DOHH2 (cell line): ENCODE data around the gene ORAI1.

ENCODE experiments used
- H3F3A ChIP-seq: fragments of 200-600 bp; sonication (generic), shearing (Covaris generic); 2 replicates; pipeline ENCODE4 v1.6.0; 2016; ENCODE audit warnings: antibody characterized with exemption, mild to moderate bottlenecking; ENCODE audit not compliant: control insufficient read depth, insufficient read depth
- H3K27ac ChIP-seq: fragments of 200-600 bp; sonication (generic); 2 replicates; pipeline ENCODE4 v1.5.1; 2014; ENCODE audit warnings: low read depth, mild to moderate bottlenecking, low read length, moderate library complexity
- H3K27me3 ChIP-seq: fragments of 200-600 bp; sonication (generic); 2 replicates; pipeline ENCODE4 v1.6.1; 2014; ENCODE audit warnings: mild to moderate bottlenecking, low read length, mixed read lengths; ENCODE audit not compliant: control insufficient read depth
- H3K36me3 ChIP-seq: fragments of 200-600 bp; sonication (generic); 2 replicates; pipeline ENCODE4 v1.6.1; 2014; ENCODE audit warnings: mild to moderate bottlenecking, low read length, moderate library complexity, mixed read lengths; ENCODE audit not compliant: control insufficient read depth
- H3K4me1 ChIP-seq: fragments of 200-600 bp; sonication (generic); 2 replicates; pipeline ENCODE4 v1.6.1; 2014; ENCODE audit warnings: mild to moderate bottlenecking, low read length, mixed read lengths; ENCODE audit not compliant: control insufficient read depth
- H3K4me2 ChIP-seq: fragments of 200-600 bp; sonication (generic); 2 replicates; pipeline ENCODE4 v1.6.0; 2014; ENCODE audit warnings: mild to moderate bottlenecking, low read length, moderate library complexity
- H3K4me3 ChIP-seq: fragments of 200-600 bp; sonication (generic); 2 replicates; pipeline ENCODE4 v1.5.1; 2014; ENCODE audit warnings: mild to moderate bottlenecking, low read length, mixed read lengths
- H3K79me2 ChIP-seq: fragments of 200-600 bp; sonication (generic); 2 replicates; pipeline ENCODE4 v1.6.1; 2014; ENCODE audit warnings: mild to moderate bottlenecking, low read length, mixed read lengths; ENCODE audit not compliant: control insufficient read depth
- H3K9me2 ChIP-seq: fragments of 200-600 bp; sonication (generic); replicated peaks from 2 replicates; pipeline ENCODE4 v1.6.1; 2014; ENCODE audit warnings: mild to moderate bottlenecking, low read length, mixed read lengths; ENCODE audit not compliant: control insufficient read depth
- H3K9me3 ChIP-seq: fragments of 200-600 bp; sonication (generic); 2 replicates; pipeline ENCODE4 v1.6.1; 2014; ENCODE audit warnings: antibody characterized with exemption, low read length, mixed read lengths; ENCODE audit not compliant: control insufficient read depth, insufficient read depth
- H4K20me1 ChIP-seq: fragments of 200-600 bp; sonication (generic); 2 replicates; pipeline ENCODE4 v1.6.0; 2014; ENCODE audit warnings: low read depth, mild to moderate bottlenecking, antibody characterized with exemption, low read length, moderate library complexity; ENCODE audit not compliant: control insufficient read depth, insufficient read depth
- EZH2phosphoT487 ChIP-seq: fragments of 200-600 bp; sonication (generic); IDR thresholded peaks from 2 replicates; pipeline ENCODE4 v1.6.1; 2017; ENCODE audit warnings: borderline replicate concordance, mild to moderate bottlenecking, antibody characterized with exemption, low read length, moderate library complexity, mixed read lengths
- TF ChIP-seq, protein P1 (sequence below): fragments of 200-600 bp; sonication (generic); IDR thresholded peaks from one replicate; pipeline ENCODE4 v1.5.1; 2014; ENCODE audit warnings: antibody characterized with exemption, mild to moderate bottlenecking, low read depth, low read length; ENCODE audit not compliant: poor library complexity, severe bottlenecking

The ORAI1 gene

GRCh38 chr12:121603581-121603980 is 22.7 kb upstream of the ORAI1 start:
- Histone ChIP-seq H3F3A (peaks cover 3% of the 10 kb centered on the region; the same call in 1 of the 2 replicates), H3K4me1 (no peaks in the 10 kb centered on the region), H3K4me2 (no peak overlapping the region), H3K27ac (no peak overlapping the region), H3K27me3 (peaks cover 5% of the 10 kb centered on the region; the same call in 1 of the 2 replicates), H3K4me3 (no peak overlapping the region), H4K20me1 (no peaks in the 10 kb centered on the region), H3K9me2 (no peaks in the 10 kb centered on the region), H3K79me2 (no peaks in the 10 kb centered on the region), H3K9me3 (no peaks in the 10 kb centered on the region), H3K36me3 (no peaks in the 10 kb centered on the region)
- TF ChIP-seq EZH2phosphoT487: no peak
- TF ChIP-seq, protein P1, sequence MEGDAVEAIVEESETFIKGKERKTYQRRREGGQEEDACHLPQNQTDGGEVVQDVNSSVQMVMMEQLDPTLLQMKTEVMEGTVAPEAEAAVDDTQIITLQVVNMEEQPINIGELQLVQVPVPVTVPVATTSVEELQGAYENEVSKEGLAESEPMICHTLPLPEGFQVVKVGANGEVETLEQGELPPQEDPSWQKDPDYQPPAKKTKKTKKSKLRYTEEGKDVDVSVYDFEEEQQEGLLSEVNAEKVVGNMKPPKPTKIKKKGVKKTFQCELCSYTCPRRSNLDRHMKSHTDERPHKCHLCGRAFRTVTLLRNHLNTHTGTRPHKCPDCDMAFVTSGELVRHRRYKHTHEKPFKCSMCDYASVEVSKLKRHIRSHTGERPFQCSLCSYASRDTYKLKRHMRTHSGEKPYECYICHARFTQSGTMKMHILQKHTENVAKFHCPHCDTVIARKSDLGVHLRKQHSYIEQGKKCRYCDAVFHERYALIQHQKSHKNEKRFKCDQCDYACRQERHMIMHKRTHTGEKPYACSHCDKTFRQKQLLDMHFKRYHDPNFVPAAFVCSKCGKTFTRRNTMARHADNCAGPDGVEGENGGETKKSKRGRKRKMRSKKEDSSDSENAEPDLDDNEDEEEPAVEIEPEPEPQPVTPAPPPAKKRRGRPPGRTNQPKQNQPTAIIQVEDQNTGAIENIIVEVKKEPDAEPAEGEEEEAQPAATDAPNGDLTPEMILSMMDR: no peak

GRCh38 chr12:121608301-121608700 is 18.0 kb upstream of the ORAI1 start:
- Histone ChIP-seq H3K27me3 (peaks cover 5% of the 10 kb centered on the region; the same call in 1 of the 2 replicates), H4K20me1 (no peaks in the 10 kb centered on the region), H3K27ac (no peak overlapping the region), H3F3A (peaks cover 9% of the 10 kb centered on the region; the same call in 1 of the 2 replicates), H3K4me1 (peaks cover 15% of the 10 kb centered on the region), H3K9me3 (no peaks in the 10 kb centered on the region), H3K79me2 (no peaks in the 10 kb centered on the region), H3K4me3 (no peak overlapping the region), H3K4me2 (no peak overlapping the region), H3K36me3 (no peaks in the 10 kb centered on the region), H3K9me2 (no peaks in the 10 kb centered on the region)
- TF ChIP-seq, protein P1: no peak
- TF ChIP-seq EZH2phosphoT487: no peak

- no peaks in the 10 kb centered on the region for H4K20me1 ChIP-seq
- TF ChIP-seq, protein P1: no peak
- TF ChIP-seq EZH2phosphoT487: no peak
- peaks cover 26% of the 10 kb centered on the region for H3K4me1 ChIP-seq
- H3K9me3 ChIP-seq: no peaks in the 10 kb centered on the region
- H3K4me3 ChIP-seq: no peak overlapping the region
- no peak overlapping the region for H3K27ac ChIP-seq
- H3F3A ChIP-seq: peaks cover 6% of the 10 kb centered on the region; the same call in 1 of the 2 replicates
- H3K79me2 ChIP-seq: no peaks in the 10 kb centered on the region
- H3K36me3 ChIP-seq: no peaks in the 10 kb centered on the region
- peak overlapping the region; percentile 24; the same call in 1 of the 2 replicates for H3K4me2 ChIP-seq
- no peaks in the 10 kb centered on the region for H3K9me2 ChIP-seq
- peaks cover 5% of the 10 kb centered on the region; the same call in 1 of the 2 replicates for H3K27me3 ChIP-seq
Measured at GRCh38 chr12:121610239-121611149, 15.8 kb upstream of the ORAI1 start.
